Activated CD8-positive, alpha-beta T cell treated with anti-CD3 and anti-CD28 coated beads for 36 hours (primary cell): ENCODE results near the gene SLC12A5. TPM values are rescaled to one million over a fixed set of nuclear protein-coding genes. Genes with fewer than 3 reads are reported as not detected.

Experiments
- ATAC-seq: fragments of 200-7000 bp; cut with Tn5 transposase; one replicate; pipeline ENCODE4 v1.10.0; 2021; ENCODE audit warnings: mild to moderate bottlenecking, moderate library complexity
- CTCF ChIA-PET: fragments of 350-600 bp; sonication (Branson Sonifier 250); formaldehyde crosslinking; loops from one replicate; lab custom pipeline; 2021; ENCODE audit warnings: antibody characterized with exemption; lab: Charles Lee
- POLR2A ChIA-PET: fragments of 350-600 bp; sonication (Branson Sonifier 250); formaldehyde crosslinking; loops from one replicate; lab custom pipeline; 2021; ENCODE audit warnings: antibody characterized with exemption; lab: Charles Lee
- DNase-seq: peaks from one replicate; pipeline ENCODE4 v3.0.0-alpha.2; 2020
- H3K27ac Mint-ChIP-seq: one replicate; pipeline ENCODE4 v1.8.0; 2021; ENCODE audit warnings: mild to moderate bottlenecking, mixed read lengths
- H3K27me3 Mint-ChIP-seq: one replicate; pipeline ENCODE4 v1.8.0; 2021; ENCODE audit warnings: mixed read lengths
- H3K36me3 Mint-ChIP-seq: one replicate; pipeline ENCODE4 v1.8.0; 2021; ENCODE audit warnings: low read depth, mixed read lengths
- H3K4me1 Mint-ChIP-seq: one replicate; pipeline ENCODE4 v1.8.0; 2021; ENCODE audit warnings: low read depth, mixed read lengths
- H3K4me3 Mint-ChIP-seq: one replicate; pipeline ENCODE4 v1.8.0; 2021; ENCODE audit warnings: mild to moderate bottlenecking, moderate library complexity, mixed read lengths
- H3K9me3 Mint-ChIP-seq: one replicate; pipeline ENCODE4 v1.8.0; 2021; ENCODE audit warnings: mixed read lengths
- intact Hi-C: fragments of 100-400 bp; cut with micrococcal nuclease; formaldehyde crosslinking; loops from one replicate; pipeline ENCODE4 v1.10.0; 2022
- total RNA-seq, 2 experiments: library from RNA; stranded (reverse); gene quantifications; one replicate each; pipeline ENCODE4 v1.2.3, GENCODE V29; 2021
- TF ChIP-seq, protein P1 (sequence below): fragments of 200-600 bp; IDR thresholded peaks from one replicate; pipeline ENCODE4 v1.8.0; 2022; ENCODE audit warnings: antibody characterized with exemption, mild to moderate bottlenecking

Gene SLC12A5
- total RNA-seq, 2 experiments from 2014 or later = 0.43 TPM; not detected in 1

DNA sequence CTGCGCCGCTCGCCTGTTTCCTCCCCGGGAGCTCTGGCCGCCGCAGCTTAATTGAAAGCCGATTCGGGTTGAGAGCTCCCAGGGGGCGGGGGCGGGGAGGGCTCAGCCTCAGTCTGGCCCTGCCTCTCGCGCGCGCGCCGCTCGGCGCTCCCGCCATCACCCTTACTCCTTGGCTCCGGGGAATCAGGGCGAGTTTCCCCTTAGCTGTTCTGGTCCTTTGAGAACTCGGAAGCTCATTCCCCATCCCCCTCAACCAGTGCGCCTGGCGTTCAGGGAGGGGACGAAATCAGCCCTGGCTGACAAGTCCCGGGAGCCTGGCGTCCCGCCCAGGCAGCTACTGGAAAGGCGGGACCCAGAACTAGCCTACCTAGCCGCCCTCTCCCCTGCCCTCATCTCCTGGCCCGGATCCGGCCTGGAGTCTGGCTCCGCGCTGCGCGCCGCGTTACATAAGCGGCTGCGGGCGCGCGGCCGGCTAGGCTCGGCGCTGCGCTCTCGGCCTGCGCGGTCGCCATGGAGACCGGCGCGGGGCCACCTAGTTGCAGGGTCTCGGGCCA, 2.8 kb downstream of the SLC12A5 start:
- no peak overlapping the region for H3K27ac Mint-ChIP-seq
- H3K4me3 Mint-ChIP-seq = no peak overlapping the region
- DNase-seq = no peak
- TF ChIP-seq, protein P1, sequence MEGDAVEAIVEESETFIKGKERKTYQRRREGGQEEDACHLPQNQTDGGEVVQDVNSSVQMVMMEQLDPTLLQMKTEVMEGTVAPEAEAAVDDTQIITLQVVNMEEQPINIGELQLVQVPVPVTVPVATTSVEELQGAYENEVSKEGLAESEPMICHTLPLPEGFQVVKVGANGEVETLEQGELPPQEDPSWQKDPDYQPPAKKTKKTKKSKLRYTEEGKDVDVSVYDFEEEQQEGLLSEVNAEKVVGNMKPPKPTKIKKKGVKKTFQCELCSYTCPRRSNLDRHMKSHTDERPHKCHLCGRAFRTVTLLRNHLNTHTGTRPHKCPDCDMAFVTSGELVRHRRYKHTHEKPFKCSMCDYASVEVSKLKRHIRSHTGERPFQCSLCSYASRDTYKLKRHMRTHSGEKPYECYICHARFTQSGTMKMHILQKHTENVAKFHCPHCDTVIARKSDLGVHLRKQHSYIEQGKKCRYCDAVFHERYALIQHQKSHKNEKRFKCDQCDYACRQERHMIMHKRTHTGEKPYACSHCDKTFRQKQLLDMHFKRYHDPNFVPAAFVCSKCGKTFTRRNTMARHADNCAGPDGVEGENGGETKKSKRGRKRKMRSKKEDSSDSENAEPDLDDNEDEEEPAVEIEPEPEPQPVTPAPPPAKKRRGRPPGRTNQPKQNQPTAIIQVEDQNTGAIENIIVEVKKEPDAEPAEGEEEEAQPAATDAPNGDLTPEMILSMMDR = no peak
- CTCF ChIA-PET = interaction anchor here (2.3 to 2.4 kb wide), 2 partner anchors 9 to 18 kb away, joined by 10 to 14 read pairs; no protein-coding TSS in a partner anchor
- intact Hi-C loops = no loop called here
- H3K27me3 Mint-ChIP-seq = peaks cover 52% of the 10 kb centered on the region
- no peaks in the 10 kb centered on the region for H3K36me3 Mint-ChIP-seq
- POLR2A ChIA-PET = no interaction called here
- no peaks in the 10 kb centered on the region for H3K9me3 Mint-ChIP-seq
- no peaks in the 10 kb centered on the region for H3K4me1 Mint-ChIP-seq
- no peak for ATAC-seq

DNA sequence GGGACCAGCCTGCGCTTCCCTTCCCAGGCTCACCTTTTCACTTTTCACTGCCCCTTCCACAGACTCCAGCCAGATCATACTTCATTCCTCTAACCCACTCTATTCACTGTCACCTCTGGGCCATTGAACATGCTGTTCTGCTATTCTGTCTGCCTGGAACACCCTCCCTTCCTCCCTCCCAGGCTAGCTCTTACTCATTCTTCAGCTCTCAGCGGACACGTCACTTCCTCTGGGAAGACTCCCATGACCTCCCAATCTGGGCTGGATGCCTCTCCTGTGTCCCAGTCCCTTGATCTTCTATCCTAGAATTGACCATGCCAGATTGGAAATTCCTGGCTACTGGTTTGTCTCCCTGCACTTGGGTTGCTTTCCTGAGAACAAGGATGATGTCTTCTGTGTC, 5.0 kb downstream of the SLC12A5 start:
- no peak overlapping the region for H3K4me3 Mint-ChIP-seq
- TF ChIP-seq, protein P1 = no peak
- ChIA-PET POLR2A (no interaction called here), CTCF (no interaction called here)
- no peaks in the 10 kb centered on the region for H3K36me3 Mint-ChIP-seq
- H3K9me3 Mint-ChIP-seq = no peaks in the 10 kb centered on the region
- DNase-seq (no peak), ATAC-seq (no peak)
- peaks cover 41% of the 10 kb centered on the region for H3K27me3 Mint-ChIP-seq
- intact Hi-C loops = no loop called here
- no peak overlapping the region for H3K27ac Mint-ChIP-seq
- H3K4me1 Mint-ChIP-seq = no peaks in the 10 kb centered on the region

DNA sequence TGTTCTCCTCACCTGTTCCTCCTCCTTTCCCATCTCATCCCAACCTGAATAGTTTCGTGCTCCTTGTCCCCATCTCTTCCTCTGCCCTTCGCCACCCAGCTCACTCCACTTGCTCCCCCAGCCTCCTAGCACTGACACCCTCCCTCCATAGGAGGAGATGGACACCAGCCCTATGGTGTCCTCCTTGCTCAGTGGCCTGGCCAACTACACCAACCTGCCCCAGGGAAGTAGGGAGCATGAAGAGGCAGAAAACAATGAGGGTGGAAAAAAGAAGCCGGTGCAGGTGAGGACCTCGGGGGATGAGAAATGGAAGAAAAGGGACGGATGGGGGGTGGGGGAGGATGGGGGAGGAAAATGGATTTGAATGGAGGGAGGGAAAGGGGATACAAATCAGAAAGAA, 6.2 kb downstream of the SLC12A5 start:
- CTCF ChIA-PET = interaction anchor here (1.4 kb wide), 1 partner anchor 8 kb away, joined by 4 read pairs; no protein-coding TSS in a partner anchor
- DNase-seq (no peak), ATAC-seq (no peak)
- H3K4me1 Mint-ChIP-seq = no peaks in the 10 kb centered on the region
- H3K36me3 Mint-ChIP-seq = no peaks in the 10 kb centered on the region
- peaks cover 35% of the 10 kb centered on the region for H3K27me3 Mint-ChIP-seq
- H3K27ac Mint-ChIP-seq = no peak overlapping the region
- POLR2A ChIA-PET = interaction anchor here (1.7 kb wide), 1 partner anchor 25 kb away, joined by 5 read pairs; no protein-coding TSS in a partner anchor
- TF ChIP-seq, protein P1 = no peak
- intact Hi-C loops = no loop called here
- H3K4me3 Mint-ChIP-seq = no peak overlapping the region
- no peaks in the 10 kb centered on the region for H3K9me3 Mint-ChIP-seq

DNA sequence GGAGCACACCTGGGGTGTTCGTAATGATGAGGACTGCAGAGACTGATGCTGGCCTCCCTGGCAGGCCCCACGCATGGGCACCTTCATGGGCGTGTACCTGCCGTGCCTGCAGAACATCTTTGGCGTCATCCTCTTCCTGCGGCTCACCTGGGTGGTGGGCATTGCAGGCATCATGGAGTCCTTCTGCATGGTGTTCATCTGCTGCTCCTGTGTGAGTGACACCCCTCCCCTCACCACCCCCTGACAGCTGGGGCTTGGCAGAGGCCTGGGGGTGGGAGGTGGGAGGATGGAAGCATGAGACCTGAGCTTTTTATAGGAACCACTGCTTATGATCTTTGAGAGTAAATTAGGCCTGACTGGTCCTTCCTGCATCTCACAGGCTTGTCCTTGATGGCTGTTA, 6.7 kb downstream of the SLC12A5 start:
- ATAC-seq = no peak
- no peak for DNase-seq
- CTCF ChIA-PET = interaction anchor here (1.4 kb wide), 1 partner anchor 8 kb away, joined by 4 read pairs; no protein-coding TSS in a partner anchor

DNA sequence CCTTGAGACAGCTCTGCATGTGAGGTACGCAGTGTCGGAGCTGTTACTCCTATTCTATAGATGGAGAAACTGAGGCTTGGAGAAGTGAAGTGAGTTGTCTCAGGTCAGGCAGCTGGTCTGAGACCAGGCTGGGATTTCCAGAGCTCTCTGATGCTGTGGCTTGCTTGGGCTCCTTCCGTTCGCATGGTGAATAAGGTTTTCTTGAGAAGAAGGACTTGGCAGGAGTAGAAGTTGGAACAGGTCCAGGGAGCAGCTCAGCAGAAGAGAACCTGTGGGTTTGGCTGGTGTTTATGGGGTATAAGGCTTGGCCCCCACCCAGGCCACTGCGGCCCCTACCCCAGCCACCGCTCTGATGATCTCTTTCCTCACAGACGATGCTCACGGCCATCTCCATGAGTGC, 7.4 kb downstream of the SLC12A5 start:
- Mint-ChIP-seq H3K36me3 (no peaks in the 10 kb centered on the region), H3K4me1 (no peaks in the 10 kb centered on the region), H3K27me3 (peaks cover 33% of the 10 kb centered on the region), H3K9me3 (no peaks in the 10 kb centered on the region), H3K27ac (no peak overlapping the region), H3K4me3 (no peak overlapping the region)
- CTCF ChIA-PET = interaction anchor here (1.4 kb wide), 1 partner anchor 9 kb away, joined by 4 read pairs; no protein-coding TSS in a partner anchor
- POLR2A ChIA-PET = interaction anchor here (1.7 kb wide), 1 partner anchor 24 kb away, joined by 5 read pairs; no protein-coding TSS in a partner anchor
- TF ChIP-seq, protein P1 = no peak
- no peak for DNase-seq
- no peak for ATAC-seq
- intact Hi-C loops = no loop called here

More for the DNA sequence above, 6.7 kb downstream of the SLC12A5 start:
- TF ChIP-seq, protein P1 = no peak
- Mint-ChIP-seq H3K36me3 (no peaks in the 10 kb centered on the region), H3K27ac (no peak overlapping the region), H3K9me3 (no peaks in the 10 kb centered on the region), H3K27me3 (peaks cover 35% of the 10 kb centered on the region), H3K4me3 (no peak overlapping the region), H3K4me1 (no peaks in the 10 kb centered on the region)
- intact Hi-C loops = no loop called here
- POLR2A ChIA-PET = interaction anchor here (1.7 kb wide), 1 partner anchor 25 kb away, joined by 5 read pairs; no protein-coding TSS in a partner anchor
